Gastrocnemius medialis (tissue), 4 donors: ENCODE data around the gene CDH2. TPM values are rescaled to one million over a fixed set of nuclear protein-coding genes. Genes with fewer than 3 reads are reported as not detected.

Source experiments
- ATAC-seq, 2 donors: fragments of 150-250 bp; one replicate each; pipeline ENCODE4 v1.9.1; 2016
- DNase-seq, 2 donors: peaks; one replicate each; pipeline ENCODE4 v3.0.0-alpha.2; 2019
- H3K27ac ChIP-seq, 4 donors: fragments of 200-600 bp; sonication (generic); 1 replicate in 1 of 4; 2 replicates in 3 of 4; pipeline ENCODE4 v1.5.1; 2016 to 2018; ENCODE audit warnings: mild to moderate bottlenecking in 2 of 4, moderate library complexity in 1 of 4
- H3K27me3 ChIP-seq, 3 donors: fragments of 200-600 bp; sonication (generic) in 2 of 3; 1 replicate in 1 of 3; 2 replicates in 2 of 3; pipeline versions ENCODE4 v1.5.1 to v1.6.0; 2016 to 2019; ENCODE audit warnings: mild to moderate bottlenecking in 1 of 3, moderate library complexity in 1 of 3
- H3K36me3 ChIP-seq, 2 donors: fragments of 200-600 bp; sonication (generic) in 1 of 2; one replicate each; pipeline ENCODE4 v1.5.1; 2017 to 2018
- H3K4me1 ChIP-seq, 2 donors: fragments of 200-600 bp; sonication (generic) in 1 of 2; one replicate each; pipeline ENCODE4 v1.5.1; 2016 to 2017; ENCODE audit warnings: mild to moderate bottlenecking in 2 of 2
- H3K4me3 ChIP-seq, 4 donors: fragments of 200-600 bp; sonication (generic) in 3 of 4; 1 replicate in 1 of 4; 2 replicates in 3 of 4; pipeline ENCODE4 v1.5.1; 2016 to 2019; ENCODE audit warnings: mild to moderate bottlenecking in 2 of 4
- H3K9me3 ChIP-seq, 3 donors: fragments of 200-600 bp; sonication (generic) in 2 of 3; 1 replicate in 1 of 3; 2 replicates in 2 of 3; pipeline ENCODE4 v1.5.1; 2016 to 2019
- POLR2A ChIP-seq, 2 donors: fragments of 450-650 bp; IDR thresholded peaks; one replicate each; pipeline ENCODE4 v1.6.1; 2017; ENCODE audit warnings: antibody characterized with exemption in 2 of 2, mild to moderate bottlenecking in 2 of 2, moderate library complexity in 2 of 2
- in situ Hi-C, 4 donors: fragments of 200-750 bp; cut with MboI; loops; one replicate each; pipeline versions ENCODE4 v1.15.0 to v1.8.0; 2017; ENCODE audit warnings: low sequenced_read_pairs in 4 of 4
- intact Hi-C: fragments of 100-400 bp; cut with DNase I; formaldehyde crosslinking; loops from one replicate; pipeline ENCODE4 v1.15.1; 2023; ENCODE audit warnings: low total_unique reads
- total RNA-seq, 4 donors: library from RNA; depleted of rRNA; stranded (reverse); fragments of >200 nt; gene quantifications; one replicate each; pipeline versions ENCODE4 v1.1.0 to v1.2.3, GENCODE V29; 2016
- TF ChIP-seq, protein P1 (sequence below), 5 experiments: fragments of 450-650 bp in 3 of 5; fragments of 200-600 bp in 2 of 5; sonication (generic) in 2 of 5; IDR thresholded peaks in 4 of 5; conservative IDR thresholded peaks in 1 of 5; 1 replicate in 4 of 5; 2 replicates in 1 of 5; pipeline ENCODE4 v1.5.1; 2016 to 2019; ENCODE audit warnings: antibody characterized with exemption in 5 of 5, mild to moderate bottlenecking in 3 of 5, moderate library complexity in 3 of 5

Gene CDH2
- total RNA-seq, 4 donors from 2014 or later: 0.38 to 0.62 (median 0.51) TPM; not detected in 1

DNA sequence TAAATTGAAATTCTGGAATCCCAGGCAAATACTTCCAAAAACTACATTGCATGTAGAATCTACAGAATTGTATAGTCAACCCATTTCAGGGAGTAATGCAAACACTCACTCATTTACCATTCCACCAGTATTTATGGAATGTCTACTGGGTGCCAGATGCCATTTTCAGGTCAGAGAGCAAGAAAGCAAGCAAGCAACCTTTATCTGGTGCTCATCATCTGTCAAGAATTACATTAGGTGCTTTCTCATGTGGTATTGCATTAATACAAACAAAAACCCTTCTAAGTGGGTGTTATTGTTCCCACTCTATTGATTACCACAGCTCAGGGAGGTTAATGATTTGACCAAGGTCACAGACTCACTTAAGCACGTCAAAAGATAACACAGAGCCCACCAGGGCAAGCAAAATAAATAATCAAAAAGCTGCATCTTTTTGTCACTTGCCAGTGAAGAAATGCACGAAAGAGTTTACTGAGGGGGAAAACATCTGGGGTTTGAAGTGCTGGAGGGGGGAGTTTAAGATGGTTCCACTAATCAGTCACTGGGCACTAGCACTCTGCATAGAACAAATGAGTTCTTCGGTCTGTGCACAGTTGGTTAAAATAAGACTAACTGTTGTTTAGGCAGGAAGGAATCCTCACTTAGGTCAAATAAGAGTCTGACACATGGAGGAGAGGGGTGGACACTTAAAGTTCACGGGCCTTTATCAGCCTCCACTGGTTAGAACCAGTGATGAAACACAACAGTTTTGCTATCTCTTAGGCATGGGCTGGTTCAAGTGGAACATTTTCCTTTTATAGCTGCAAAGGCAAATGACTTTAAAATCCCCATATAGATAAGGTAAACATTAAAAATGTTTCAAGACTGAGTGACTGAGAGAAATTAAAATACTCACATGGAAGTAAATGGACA lies 208.8 kb downstream of the CDH2 start:
- no peak for ATAC-seq
- TF ChIP-seq POLR2A (IDR thresholded peaks at IDR 0.05): no peak
- TF ChIP-seq, protein P1, sequence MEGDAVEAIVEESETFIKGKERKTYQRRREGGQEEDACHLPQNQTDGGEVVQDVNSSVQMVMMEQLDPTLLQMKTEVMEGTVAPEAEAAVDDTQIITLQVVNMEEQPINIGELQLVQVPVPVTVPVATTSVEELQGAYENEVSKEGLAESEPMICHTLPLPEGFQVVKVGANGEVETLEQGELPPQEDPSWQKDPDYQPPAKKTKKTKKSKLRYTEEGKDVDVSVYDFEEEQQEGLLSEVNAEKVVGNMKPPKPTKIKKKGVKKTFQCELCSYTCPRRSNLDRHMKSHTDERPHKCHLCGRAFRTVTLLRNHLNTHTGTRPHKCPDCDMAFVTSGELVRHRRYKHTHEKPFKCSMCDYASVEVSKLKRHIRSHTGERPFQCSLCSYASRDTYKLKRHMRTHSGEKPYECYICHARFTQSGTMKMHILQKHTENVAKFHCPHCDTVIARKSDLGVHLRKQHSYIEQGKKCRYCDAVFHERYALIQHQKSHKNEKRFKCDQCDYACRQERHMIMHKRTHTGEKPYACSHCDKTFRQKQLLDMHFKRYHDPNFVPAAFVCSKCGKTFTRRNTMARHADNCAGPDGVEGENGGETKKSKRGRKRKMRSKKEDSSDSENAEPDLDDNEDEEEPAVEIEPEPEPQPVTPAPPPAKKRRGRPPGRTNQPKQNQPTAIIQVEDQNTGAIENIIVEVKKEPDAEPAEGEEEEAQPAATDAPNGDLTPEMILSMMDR (IDR thresholded peaks at IDR 0.05 in 4 of 5, conservative IDR thresholded peaks at IDR 0.05 in 1 of 5): no peak
- in situ Hi-C loops (no loop called here), intact Hi-C loops (no loop called here)
- Histone ChIP-seq H3K4me1 (no peaks in the 10 kb centered on the region), H3K4me3 (no peak overlapping the region), H3K36me3 (no peaks in the 10 kb centered on the region), H3K9me3 (no peaks in the 10 kb centered on the region), H3K27me3 (no peaks in the 10 kb centered on the region), H3K27ac (no peak overlapping the region)
- DNase-seq: no peak

DNA sequence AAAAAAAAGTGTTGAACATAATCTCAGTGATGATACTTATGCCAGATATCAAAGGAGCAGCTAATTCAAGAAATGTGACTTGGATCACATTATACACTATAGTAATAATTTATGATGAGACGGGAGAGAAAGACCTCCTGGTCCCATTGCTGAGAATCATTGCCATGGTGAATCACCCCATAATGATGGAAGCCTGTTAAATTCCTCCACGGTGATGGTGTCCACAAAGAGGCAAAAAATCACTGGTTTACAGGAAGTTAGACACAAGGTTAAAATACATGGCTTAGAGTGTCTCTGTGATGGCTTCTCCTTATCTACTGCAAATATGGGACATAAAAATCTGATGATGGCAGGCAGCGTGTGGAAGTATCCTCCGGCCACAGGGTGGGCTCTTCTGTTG lies 210.0 kb downstream of the CDH2 start:
- Histone ChIP-seq H3K27me3 (no peaks in the 10 kb centered on the region), H3K4me3 (no peak overlapping the region), H3K4me1 (no peaks in the 10 kb centered on the region), H3K27ac (no peak overlapping the region), H3K9me3 (no peaks in the 10 kb centered on the region), H3K36me3 (no peaks in the 10 kb centered on the region)
- in situ Hi-C loops: no loop called here
- intact Hi-C loops: no loop called here
- DNase-seq (no peak), ATAC-seq (no peak)
- TF ChIP-seq, protein P1 (IDR thresholded peaks at IDR 0.05 in 4 of 5, conservative IDR thresholded peaks at IDR 0.05 in 1 of 5): no peak
- no peak for TF ChIP-seq POLR2A (IDR thresholded peaks at IDR 0.05)

DNA sequence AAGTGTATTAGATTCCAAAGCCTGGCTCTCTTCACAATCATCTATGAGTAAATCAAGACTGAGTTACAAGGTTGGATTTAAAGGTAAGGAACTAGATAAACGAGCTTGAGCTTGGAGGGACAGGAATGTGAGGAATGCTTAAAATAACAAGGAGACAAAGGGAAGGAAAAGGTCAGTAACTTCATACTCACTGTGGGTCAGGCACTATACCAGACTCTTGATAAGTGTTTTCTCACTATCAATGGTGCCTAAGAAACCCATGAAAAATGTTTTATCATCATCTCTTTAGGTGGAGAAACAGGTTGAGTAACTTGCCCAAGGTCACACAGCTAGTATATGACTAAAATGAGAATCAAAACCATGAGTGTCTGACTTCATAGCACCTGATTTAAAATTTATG lies 212.1 kb downstream of the CDH2 start:
- TF ChIP-seq, protein P1 (IDR thresholded peaks at IDR 0.05 in 4 of 5, conservative IDR thresholded peaks at IDR 0.05 in 1 of 5): no peak
- TF ChIP-seq POLR2A (IDR thresholded peaks at IDR 0.05): no peak
- DNase-seq (no peak), ATAC-seq (no peak)
- Histone ChIP-seq H3K4me1 (no peaks in the 10 kb centered on the region), H3K9me3 (no peaks in the 10 kb centered on the region), H3K27ac (no peak overlapping the region), H3K27me3 (no peaks in the 10 kb centered on the region), H3K36me3 (no peaks in the 10 kb centered on the region), H3K4me3 (no peak overlapping the region)
- in situ Hi-C loops (no loop called here), intact Hi-C loops (no loop called here)

DNA sequence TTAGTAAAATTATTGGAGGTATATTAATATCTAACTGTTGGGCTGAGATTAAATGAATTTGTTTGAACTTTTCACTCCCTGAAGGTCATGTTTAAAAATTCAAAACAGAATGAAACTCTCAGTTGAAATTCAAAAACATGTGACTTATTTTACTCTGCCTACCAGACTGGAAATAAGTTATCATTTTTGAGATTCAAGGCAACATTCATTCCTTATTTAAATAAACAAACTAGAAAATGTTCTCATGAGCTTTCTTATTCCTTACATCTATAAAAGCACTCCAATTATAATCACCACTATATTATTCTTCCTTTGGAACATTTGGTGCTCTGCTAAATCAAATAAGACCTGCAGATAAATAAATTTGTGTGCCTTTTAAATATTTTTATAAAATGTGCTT lies 217.8 kb downstream of the CDH2 start:
- TF ChIP-seq, protein P1 (IDR thresholded peaks at IDR 0.05 in 4 of 5, conservative IDR thresholded peaks at IDR 0.05 in 1 of 5): no peak
- TF ChIP-seq POLR2A (IDR thresholded peaks at IDR 0.05): no peak
- ATAC-seq (no peak), DNase-seq (no peak)
- H3K27ac ChIP-seq: no peak overlapping the region
- H3K36me3 ChIP-seq: no peaks in the 10 kb centered on the region
- in situ Hi-C loops (no loop called here), intact Hi-C loops (no loop called here)
- H3K4me3 ChIP-seq: no peak overlapping the region
- H3K9me3 ChIP-seq: no peaks in the 10 kb centered on the region
- H3K4me1 ChIP-seq: no peaks in the 10 kb centered on the region
- H3K27me3 ChIP-seq: no peaks in the 10 kb centered on the region
